Measurements from ENCODE around the gene ATRN.

ATRN gene

DNA sequence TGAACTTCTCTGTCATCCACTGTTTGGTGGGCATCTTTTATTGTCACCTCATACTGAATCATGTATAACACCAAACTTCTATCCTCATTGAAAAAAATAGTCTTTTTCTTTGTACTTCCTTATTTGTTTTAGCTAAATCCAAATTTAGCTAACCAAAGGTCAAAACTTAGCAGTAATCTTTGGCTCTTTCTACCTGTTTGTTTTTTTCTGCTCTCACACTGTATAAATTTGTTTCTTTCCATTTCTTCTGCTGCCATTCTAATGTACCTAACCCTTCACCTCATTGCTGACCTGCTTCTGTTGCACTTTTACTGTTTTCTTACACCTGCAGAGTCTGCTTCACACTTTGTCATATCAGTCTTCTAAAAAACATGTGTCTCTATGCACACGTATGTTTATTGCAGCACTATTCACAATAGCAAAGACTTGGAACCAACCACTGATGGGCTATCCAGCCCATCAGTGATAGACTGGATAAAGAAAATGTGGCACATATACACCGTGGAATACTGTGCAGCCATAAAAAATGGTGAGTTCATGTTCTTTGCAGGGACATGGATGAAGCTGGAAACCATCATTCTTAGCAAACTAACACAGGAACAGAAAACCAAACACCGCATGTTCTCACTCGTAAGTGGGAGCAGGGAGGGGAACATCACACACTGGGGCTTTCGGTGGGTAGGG lies 7.2 kb downstream of the ATRN start:
- Histone ChIP-seq H3K4me1 (ENCODE audit: insufficient read depth, insufficient read length) (no peaks in the 10 kb centered on the region), H3K27me3 (ENCODE audit: insufficient read depth, insufficient read length) (no peaks in the 10 kb centered on the region), H3K9me3 (ENCODE audit: insufficient read depth, low read length) (no peaks in the 10 kb centered on the region), H3K36me3 (ENCODE audit: insufficient read depth, insufficient read length, low read length) (no peaks in the 10 kb centered on the region), H3K4me3 (ENCODE audit: insufficient read length, low read depth) (no peak overlapping the region), H3K9ac (ENCODE audit: insufficient read length, low read depth) (no peak overlapping the region)
- TF ChIP-seq SUZ12 (IDR thresholded peaks at IDR 0.05; ENCODE audit: extremely low read depth, insufficient read depth, insufficient read length) (no peak), YY1 (IDR thresholded peaks at IDR 0.05; ENCODE audit: insufficient read depth, insufficient read length) (no peak), ZNF274 (IDR thresholded peaks at IDR 0.05; ENCODE audit: low read depth, low read length) (no peak)
- DNase-seq (ENCODE audit: low read depth, low spot score): no peak

DNA sequence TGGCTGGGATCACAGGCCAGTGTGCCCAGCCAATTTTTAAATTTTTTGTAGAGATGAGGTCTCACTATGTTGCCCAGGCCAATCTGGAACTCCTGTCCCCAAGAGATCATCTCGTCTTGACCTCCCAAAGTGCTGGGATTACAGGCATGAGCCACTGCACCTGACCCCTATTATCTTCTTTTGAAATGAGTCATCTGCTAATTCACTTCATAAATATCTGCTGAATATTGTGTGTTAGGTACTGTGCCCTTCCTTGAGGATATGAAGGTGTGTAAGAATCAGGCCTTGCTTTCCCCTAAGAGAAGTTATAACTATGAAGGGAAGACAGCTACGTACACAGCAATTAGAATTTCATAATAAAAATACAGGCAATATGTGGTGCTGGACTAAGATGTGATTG lies 8.2 kb downstream of the ATRN start:
- Histone ChIP-seq H3K27me3 (ENCODE audit: insufficient read depth, insufficient read length) (no peaks in the 10 kb centered on the region), H3K4me1 (ENCODE audit: insufficient read depth, insufficient read length) (no peaks in the 10 kb centered on the region), H3K36me3 (ENCODE audit: insufficient read depth, insufficient read length, low read length) (no peaks in the 10 kb centered on the region), H3K4me3 (ENCODE audit: insufficient read length, low read depth) (no peak overlapping the region), H3K9ac (ENCODE audit: insufficient read length, low read depth) (no peak overlapping the region), H3K9me3 (ENCODE audit: insufficient read depth, low read length) (no peaks in the 10 kb centered on the region)
- TF ChIP-seq YY1 (IDR thresholded peaks at IDR 0.05; ENCODE audit: insufficient read depth, insufficient read length) (no peak), SUZ12 (IDR thresholded peaks at IDR 0.05; ENCODE audit: extremely low read depth, insufficient read depth, insufficient read length) (no peak), ZNF274 (IDR thresholded peaks at IDR 0.05; ENCODE audit: low read depth, low read length) (no peak)
- no peak for DNase-seq (ENCODE audit: low read depth, low spot score)

- no peak for DNase-seq (ENCODE audit: low read depth, low spot score)
- no peaks in the 10 kb centered on the region for H3K36me3 ChIP-seq (ENCODE audit: insufficient read depth, insufficient read length, low read length)
- H3K9me3 ChIP-seq (ENCODE audit: insufficient read depth, low read length): no peaks in the 10 kb centered on the region
- no peaks in the 10 kb centered on the region for H3K27me3 ChIP-seq (ENCODE audit: insufficient read depth, insufficient read length)
- no peak overlapping the region for H3K9ac ChIP-seq (ENCODE audit: insufficient read length, low read depth)
- no peak overlapping the region for H3K4me3 ChIP-seq (ENCODE audit: insufficient read length, low read depth)
- H3K4me1 ChIP-seq (ENCODE audit: insufficient read depth, insufficient read length): no peaks in the 10 kb centered on the region
- TF ChIP-seq YY1 (IDR thresholded peaks at IDR 0.05; ENCODE audit: insufficient read depth, insufficient read length): no peak
- no peak for TF ChIP-seq SUZ12 (IDR thresholded peaks at IDR 0.05; ENCODE audit: extremely low read depth, insufficient read depth, insufficient read length)
- no peak for TF ChIP-seq ZNF274 (IDR thresholded peaks at IDR 0.05; ENCODE audit: low read depth, low read length)
Measured at GRCh38 chr20:3479759-3480615, 9.2 kb downstream of the ATRN start.

- no peak for TF ChIP-seq ZNF274 (IDR thresholded peaks at IDR 0.05; ENCODE audit: low read depth, low read length)
- no peak for TF ChIP-seq SUZ12 (IDR thresholded peaks at IDR 0.05; ENCODE audit: extremely low read depth, insufficient read depth, insufficient read length)
- TF ChIP-seq YY1 (IDR thresholded peaks at IDR 0.05; ENCODE audit: insufficient read depth, insufficient read length): no peak
- Histone ChIP-seq H3K4me1 (ENCODE audit: insufficient read depth, insufficient read length) (no peaks in the 10 kb centered on the region), H3K9me3 (ENCODE audit: insufficient read depth, low read length) (peaks cover 13% of the 10 kb centered on the region), H3K27me3 (ENCODE audit: insufficient read depth, insufficient read length) (no peaks in the 10 kb centered on the region), H3K4me3 (ENCODE audit: insufficient read length, low read depth) (no peak overlapping the region), H3K36me3 (ENCODE audit: insufficient read depth, insufficient read length, low read length) (no peaks in the 10 kb centered on the region), H3K9ac (ENCODE audit: insufficient read length, low read depth) (no peak overlapping the region)
- DNase-seq (ENCODE audit: low read depth, low spot score): no peak
Measured at GRCh38 chr20:3483309-3483708, 12.5 kb downstream of the ATRN start.

- H3K9me3 ChIP-seq (ENCODE audit: insufficient read depth, low read length): peaks cover 13% of the 10 kb centered on the region
- TF ChIP-seq ZNF274 (IDR thresholded peaks at IDR 0.05; ENCODE audit: low read depth, low read length) (no peak), SUZ12 (IDR thresholded peaks at IDR 0.05; ENCODE audit: extremely low read depth, insufficient read depth, insufficient read length) (no peak), YY1 (IDR thresholded peaks at IDR 0.05; ENCODE audit: insufficient read depth, insufficient read length) (no peak)
- H3K4me1 ChIP-seq (ENCODE audit: insufficient read depth, insufficient read length): no peaks in the 10 kb centered on the region
- no peaks in the 10 kb centered on the region for H3K36me3 ChIP-seq (ENCODE audit: insufficient read depth, insufficient read length, low read length)
- H3K4me3 ChIP-seq (ENCODE audit: insufficient read length, low read depth): no peak overlapping the region
- no peaks in the 10 kb centered on the region for H3K27me3 ChIP-seq (ENCODE audit: insufficient read depth, insufficient read length)
- no peak overlapping the region for H3K9ac ChIP-seq (ENCODE audit: insufficient read length, low read depth)
- DNase-seq (ENCODE audit: low read depth, low spot score): no peak
Measured at GRCh38 chr20:3483784-3484183, 13.0 kb downstream of the ATRN start.

DNA sequence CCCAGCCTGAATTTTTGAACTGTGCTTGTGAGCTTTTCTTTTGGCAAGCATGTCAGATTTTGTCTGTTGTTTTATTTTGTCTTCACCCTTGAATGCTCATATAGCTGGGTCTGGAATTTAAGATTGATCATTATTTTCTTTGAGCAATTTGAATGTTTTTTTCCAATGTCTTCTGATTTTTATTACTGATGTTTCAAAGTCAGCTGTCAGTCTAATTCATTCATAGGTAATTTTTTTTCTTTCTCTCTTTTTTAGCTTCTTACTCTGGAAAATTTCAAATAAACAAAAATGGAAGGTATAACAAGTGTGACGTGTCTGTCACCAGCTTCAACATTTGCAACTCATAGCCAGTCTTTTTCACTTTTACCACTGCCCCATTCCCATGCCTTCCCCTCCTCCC lies 15.1 kb downstream of the ATRN start:
- DNase-seq (ENCODE audit: low read depth, low spot score): no peak
- Histone ChIP-seq H3K4me1 (ENCODE audit: insufficient read depth, insufficient read length) (no peaks in the 10 kb centered on the region), H3K9ac (ENCODE audit: insufficient read length, low read depth) (no peak overlapping the region), H3K4me3 (ENCODE audit: insufficient read length, low read depth) (no peak overlapping the region), H3K36me3 (ENCODE audit: insufficient read depth, insufficient read length, low read length) (no peaks in the 10 kb centered on the region), H3K9me3 (ENCODE audit: insufficient read depth, low read length) (peaks cover 13% of the 10 kb centered on the region), H3K27me3 (ENCODE audit: insufficient read depth, insufficient read length) (no peaks in the 10 kb centered on the region)
- TF ChIP-seq ZNF274 (IDR thresholded peaks at IDR 0.05; ENCODE audit: low read depth, low read length): no peak
- no peak for TF ChIP-seq SUZ12 (IDR thresholded peaks at IDR 0.05; ENCODE audit: extremely low read depth, insufficient read depth, insufficient read length)
- TF ChIP-seq YY1 (IDR thresholded peaks at IDR 0.05; ENCODE audit: insufficient read depth, insufficient read length): no peak

DNA sequence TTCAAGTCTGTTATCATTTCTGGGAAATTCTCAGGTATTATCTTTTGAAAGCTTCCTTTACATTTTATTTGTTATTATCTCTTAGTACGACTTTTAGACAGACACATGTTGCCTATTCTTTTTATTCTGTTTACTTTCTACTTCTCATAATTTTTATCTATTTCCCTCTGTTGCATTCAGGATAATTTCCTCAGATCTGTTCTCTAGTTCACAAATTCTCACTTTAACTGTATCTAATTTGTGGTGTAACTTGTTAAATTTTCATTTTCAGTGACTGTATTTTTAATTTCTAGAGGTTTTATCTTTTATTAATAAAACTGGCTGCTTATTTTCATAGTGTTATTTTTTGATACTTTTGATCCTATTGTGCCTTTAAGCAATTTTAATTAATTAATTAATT lies 16.0 kb downstream of the ATRN start:
- H3K4me1 ChIP-seq (ENCODE audit: insufficient read depth, insufficient read length): no peaks in the 10 kb centered on the region

More for the DNA sequence above, 16.0 kb downstream of the ATRN start:
- no peak overlapping the region for H3K4me3 ChIP-seq (ENCODE audit: insufficient read length, low read depth)
- H3K27me3 ChIP-seq (ENCODE audit: insufficient read depth, insufficient read length): no peaks in the 10 kb centered on the region
- H3K9me3 ChIP-seq (ENCODE audit: insufficient read depth, low read length): peaks cover 13% of the 10 kb centered on the region
- no peak for TF ChIP-seq ZNF274 (IDR thresholded peaks at IDR 0.05; ENCODE audit: low read depth, low read length)
- no peak for TF ChIP-seq SUZ12 (IDR thresholded peaks at IDR 0.05; ENCODE audit: extremely low read depth, insufficient read depth, insufficient read length)
- TF ChIP-seq YY1 (IDR thresholded peaks at IDR 0.05; ENCODE audit: insufficient read depth, insufficient read length): no peak
- no peaks in the 10 kb centered on the region for H3K36me3 ChIP-seq (ENCODE audit: insufficient read depth, insufficient read length, low read length)
- H3K9ac ChIP-seq (ENCODE audit: insufficient read length, low read depth): no peak overlapping the region
- no peak for DNase-seq (ENCODE audit: low read depth, low spot score)
